H1 (cell line): ENCODE data around the gene NMT1. TPM values are rescaled to one million over a fixed set of nuclear protein-coding genes. Genes with fewer than 3 reads are reported as not detected.

Experiments used
- BCL11A ChIP-seq, 2 experiments: IDR thresholded peaks; one replicate each; pipeline ENCODE4 v1.6.1; 2011; ENCODE audit warnings: low read depth in 2 of 2, low read length in 2 of 2, mild to moderate bottlenecking in 2 of 2
- polyA plus RNA-seq, 7 experiments: library from polyadenylated mRNA; depleted of rRNA in 3 of 7; stranded (reverse) in 5 of 7; unstranded in 2 of 7; fragments of >200 nt in 5 of 7; fragments of 200-250 nt in 2 of 7; gene quantifications; 1 replicate in 5 of 7; 2 replicates in 1 of 7; 4 replicates in 1 of 7; pipeline versions ENCODE4 v1.2.1 to v1.2.3, GENCODE V29; 2011 to 2013; ENCODE audit warnings: missing spikeins in 2 of 7, mixed read lengths in 2 of 7
- total RNA-seq: library from RNA; stranded (reverse); fragmentation: NEBNext Ultra II Directional; extraction: Animal tissue kit (Norgen Biotek cat#: 25700); gene quantifications from 2 replicates; pipeline ENCODE4 v1.2.1, GENCODE V29; 2021
- TF ChIP-seq, protein P1 (sequence below), 3 experiments: IDR thresholded peaks; 1 replicate in 2 of 3; 2 replicates in 1 of 3; pipeline versions ENCODE4 v1.5.1 to v1.6.1; 2011; ENCODE audit warnings: low read length in 3 of 3, mild to moderate bottlenecking in 3 of 3, inconsistent platforms in 2 of 3, low read depth in 1 of 3, moderate library complexity in 1 of 3; ENCODE audit not compliant: insufficient read depth in 1 of 3; ENCODE audit errors: control extremely low read depth in 1 of 3

NMT1 gene
- total and polyA plus RNA-seq, 2 of the 8 experiments (the other 6 are each of a cell fraction or from before 2014, with no cell fraction given), result 42.9 to 149 TPM

DNA sequence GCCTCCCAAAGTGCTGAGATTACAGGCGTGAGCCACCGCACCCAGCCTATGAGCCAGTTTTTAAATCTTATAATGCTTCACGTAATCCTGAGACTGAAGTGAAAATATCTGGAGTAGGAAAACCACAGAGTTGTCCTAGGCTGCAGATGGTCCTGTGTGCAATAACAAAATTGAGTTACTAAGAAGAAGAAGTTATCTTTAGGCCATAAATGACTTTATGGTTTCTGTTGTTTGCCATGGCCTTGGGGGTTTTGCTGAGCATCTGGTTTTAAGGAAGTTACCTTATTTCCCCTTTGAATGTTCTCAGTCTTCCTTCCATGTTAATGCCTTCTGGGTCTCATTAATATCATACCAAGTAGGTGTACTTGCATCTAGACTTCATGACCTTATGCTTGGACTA, 16.5 kb downstream of the NMT1 start (continued):
- no peak for TF ChIP-seq BCL11A (IDR thresholded peaks at IDR 0.05; ENCODE audit: low read depth in 2 of 2, low read length in 2 of 2)
- TF ChIP-seq, protein P1, sequence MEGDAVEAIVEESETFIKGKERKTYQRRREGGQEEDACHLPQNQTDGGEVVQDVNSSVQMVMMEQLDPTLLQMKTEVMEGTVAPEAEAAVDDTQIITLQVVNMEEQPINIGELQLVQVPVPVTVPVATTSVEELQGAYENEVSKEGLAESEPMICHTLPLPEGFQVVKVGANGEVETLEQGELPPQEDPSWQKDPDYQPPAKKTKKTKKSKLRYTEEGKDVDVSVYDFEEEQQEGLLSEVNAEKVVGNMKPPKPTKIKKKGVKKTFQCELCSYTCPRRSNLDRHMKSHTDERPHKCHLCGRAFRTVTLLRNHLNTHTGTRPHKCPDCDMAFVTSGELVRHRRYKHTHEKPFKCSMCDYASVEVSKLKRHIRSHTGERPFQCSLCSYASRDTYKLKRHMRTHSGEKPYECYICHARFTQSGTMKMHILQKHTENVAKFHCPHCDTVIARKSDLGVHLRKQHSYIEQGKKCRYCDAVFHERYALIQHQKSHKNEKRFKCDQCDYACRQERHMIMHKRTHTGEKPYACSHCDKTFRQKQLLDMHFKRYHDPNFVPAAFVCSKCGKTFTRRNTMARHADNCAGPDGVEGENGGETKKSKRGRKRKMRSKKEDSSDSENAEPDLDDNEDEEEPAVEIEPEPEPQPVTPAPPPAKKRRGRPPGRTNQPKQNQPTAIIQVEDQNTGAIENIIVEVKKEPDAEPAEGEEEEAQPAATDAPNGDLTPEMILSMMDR (IDR thresholded peaks at IDR 0.05; ENCODE audit: control extremely low read depth in 1 of 3, insufficient read depth in 1 of 3, low read depth in 1 of 3, low read length in 3 of 3), result no peak
